Stimulated activated naive CD8-positive, alpha-beta T cell treated with anti-CD3 and anti-CD28 coated beads, Interleukin-15, amount 100 ng/mL, for 72 hours (primary cell): ENCODE results near the gene RNF213.
A peak's percentile ranks its signal among the peaks of the same experiment; 100 is the strongest.

ENCODE experiments used
- ATAC-seq: fragments of 150-1000 bp; cut with Tn5 transposase; 2 replicates; pipeline ENCODE4 v1.10.0; 2021; ENCODE audit warnings: mild to moderate bottlenecking, moderate library complexity
- DNase-seq, 2 donors: peaks; one replicate each; pipeline ENCODE4 v3.0.0; 2021 to 2022
- H3K27ac Mint-ChIP-seq, 2 donors: one replicate each; pipeline ENCODE4 v1.8.0; 2022; ENCODE audit warnings: mild to moderate bottlenecking in 2 of 2, mixed read lengths in 2 of 2, moderate library complexity in 2 of 2
- H3K27me3 Mint-ChIP-seq: one replicate; pipeline ENCODE4 v1.8.0; 2022; ENCODE audit warnings: mixed read lengths
- H3K4me1 Mint-ChIP-seq: one replicate; pipeline ENCODE4 v1.8.0; 2022; ENCODE audit warnings: mild to moderate bottlenecking, mixed read lengths
- H3K4me3 Mint-ChIP-seq, 2 donors: one replicate each; pipeline ENCODE4 v1.8.0; 2022; ENCODE audit warnings: mild to moderate bottlenecking in 2 of 2, mixed read lengths in 2 of 2, moderate library complexity in 1 of 2
- H3K9me3 Mint-ChIP-seq, 2 donors: one replicate each; pipeline ENCODE4 v1.8.0; 2022; ENCODE audit warnings: mixed read lengths in 2 of 2

The RNF213 gene

GRCh38 chr17:80221351-80222105 lies 39.1 kb upstream of the RNF213 start:
- peak overlapping the region in 1 of 2 donors; percentile 58 for H3K27ac Mint-ChIP-seq
- peaks cover 43% of the 10 kb centered on the region for H3K4me1 Mint-ChIP-seq
- ATAC-seq (no peak), DNase-seq (no peak)
- no peaks in the 10 kb centered on the region for H3K9me3 Mint-ChIP-seq
- H3K27me3 Mint-ChIP-seq: no peaks in the 10 kb centered on the region
- H3K4me3 Mint-ChIP-seq: peak overlapping the region; percentile 67 to 69

- Mint-ChIP-seq H3K27ac (peak overlapping the region in 1 of 2 donors; percentile 79), H3K4me1 (peaks cover 39% of the 10 kb centered on the region), H3K9me3 (no peaks in the 10 kb centered on the region), H3K27me3 (no peaks in the 10 kb centered on the region), H3K4me3 (peak overlapping the region in 1 of 2 donors; percentile 14)
- no peak for DNase-seq
- ATAC-seq: no peak
These were observed 38.1 kb upstream of the RNF213 start for GRCh38 chr17:80222376-80223141.

GRCh38 chr17:80223142-80223815 lies 37.4 kb upstream of the RNF213 start:
- Mint-ChIP-seq H3K4me3 (no peak overlapping the region), H3K27ac (no peak overlapping the region), H3K9me3 (no peaks in the 10 kb centered on the region), H3K27me3 (no peaks in the 10 kb centered on the region), H3K4me1 (peaks cover 36% of the 10 kb centered on the region)
- ATAC-seq: no peak
- DNase-seq: no peak

DNA sequence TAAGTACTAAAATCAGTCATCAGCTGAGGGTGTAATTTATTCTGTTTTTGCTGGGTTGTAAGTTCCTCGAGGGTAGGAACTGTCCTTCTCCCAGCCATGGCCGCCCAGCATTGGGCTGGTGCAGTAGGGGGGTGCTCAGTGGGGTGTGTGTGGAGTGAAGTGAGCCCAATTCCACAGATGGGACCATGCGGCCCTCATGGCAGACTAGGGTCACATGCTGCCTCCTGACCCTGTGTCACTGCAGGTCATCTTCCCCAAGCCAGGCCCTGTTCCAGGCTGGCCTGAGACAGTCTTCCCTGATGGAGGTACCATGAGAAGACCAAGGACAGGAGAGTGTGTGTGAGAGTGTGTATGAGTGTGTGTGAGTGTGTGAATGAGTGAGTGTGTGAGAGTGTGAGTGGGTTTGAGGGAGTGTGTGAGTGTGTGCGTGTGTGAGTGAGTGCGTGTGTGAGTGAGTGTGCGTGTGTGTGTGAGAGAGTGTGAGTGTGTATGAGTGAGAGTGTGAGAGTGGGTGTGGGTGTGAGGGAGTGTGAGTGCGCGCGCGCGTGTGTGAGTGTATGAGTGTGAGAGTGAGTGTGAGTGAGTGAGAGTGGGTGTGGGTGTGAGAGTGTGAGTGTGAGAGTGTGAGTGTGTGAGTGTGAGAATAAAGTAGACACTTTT lies 36.7 kb upstream of the RNF213 start:
- Mint-ChIP-seq H3K4me3 (no peak overlapping the region), H3K4me1 (peaks cover 29% of the 10 kb centered on the region), H3K27me3 (no peaks in the 10 kb centered on the region), H3K27ac (peak overlapping the region in 1 of 2 donors; percentile 8), H3K9me3 (no peaks in the 10 kb centered on the region)
- ATAC-seq (no peak), DNase-seq (no peak)

GRCh38 chr17:80224683-80225082 lies 36.0 kb upstream of the RNF213 start:
- H3K27ac Mint-ChIP-seq: no peak overlapping the region
- no peak overlapping the region for H3K4me3 Mint-ChIP-seq
- no peak for ATAC-seq
- H3K4me1 Mint-ChIP-seq: peaks cover 22% of the 10 kb centered on the region
- DNase-seq: no peak
- H3K9me3 Mint-ChIP-seq: no peaks in the 10 kb centered on the region
- no peaks in the 10 kb centered on the region for H3K27me3 Mint-ChIP-seq

GRCh38 chr17:80225230-80225629 lies 35.4 kb upstream of the RNF213 start:
- H3K27me3 Mint-ChIP-seq: no peaks in the 10 kb centered on the region
- peaks cover 18% of the 10 kb centered on the region for H3K4me1 Mint-ChIP-seq

DNA sequence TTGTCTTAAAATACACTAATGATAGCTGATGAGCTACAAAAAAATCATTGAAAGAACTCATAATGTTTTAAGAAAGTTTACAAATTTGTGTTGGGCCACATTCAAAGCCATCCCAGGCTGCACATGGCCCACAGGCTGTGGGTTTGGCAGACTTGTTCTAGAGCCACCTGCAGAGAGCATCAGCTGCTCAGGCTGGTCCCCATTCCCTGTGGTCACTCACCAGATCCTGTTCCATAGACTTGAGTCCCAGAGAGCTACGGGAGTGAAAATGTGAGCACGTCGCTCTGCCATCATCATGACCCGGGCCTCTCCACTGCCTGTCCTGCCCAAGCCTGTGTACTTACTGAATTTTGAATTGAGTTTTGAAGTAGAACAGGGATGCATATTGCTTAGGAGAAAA lies 33.5 kb upstream of the RNF213 start:
- DNase-seq (no peak), ATAC-seq (no peak)
- Mint-ChIP-seq H3K4me3 (no peak overlapping the region), H3K27me3 (no peaks in the 10 kb centered on the region), H3K9me3 (peaks cover 6 to 8% of the 10 kb centered on the region in 2 donors), H3K27ac (peak overlapping the region in 1 of 2 donors; percentile 37), H3K4me1 (peaks cover 13% of the 10 kb centered on the region)

More at GRCh38 chr17:80225230-80225629, 35.4 kb upstream of the RNF213 start:
- H3K27ac Mint-ChIP-seq: no peak overlapping the region
- H3K4me3 Mint-ChIP-seq: no peak overlapping the region
- ATAC-seq: no peak
- H3K9me3 Mint-ChIP-seq: no peaks in the 10 kb centered on the region
- DNase-seq: no peak

DNA sequence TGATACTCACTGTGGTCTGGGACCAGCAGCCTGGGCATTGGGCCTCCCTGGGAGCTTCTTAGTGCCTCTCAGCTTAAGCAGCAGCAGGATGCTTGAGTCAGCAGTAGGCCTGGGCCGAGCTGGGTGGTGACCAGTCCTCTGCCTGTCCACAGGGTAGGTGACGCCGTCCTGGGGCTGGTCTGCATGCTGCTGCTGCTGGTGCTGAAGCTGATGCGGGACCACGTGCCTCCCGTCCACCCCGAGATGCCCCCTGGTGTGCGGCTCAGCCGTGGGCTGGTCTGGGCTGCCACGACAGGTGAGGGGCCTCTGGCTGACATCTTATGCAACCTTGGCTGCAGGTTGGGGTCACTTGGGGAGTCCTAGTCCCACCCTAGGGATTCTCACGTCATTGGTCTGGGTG lies 33.0 kb upstream of the RNF213 start:
- peaks cover 13% of the 10 kb centered on the region for H3K4me1 Mint-ChIP-seq
- DNase-seq (no peak), ATAC-seq (no peak)
- peak overlapping the region in 1 of 2 donors; percentile 37 for H3K27ac Mint-ChIP-seq
- no peaks in the 10 kb centered on the region for H3K27me3 Mint-ChIP-seq
- H3K4me3 Mint-ChIP-seq: no peak overlapping the region
- H3K9me3 Mint-ChIP-seq: peaks cover 10 to 13% of the 10 kb centered on the region in 2 donors

DNA sequence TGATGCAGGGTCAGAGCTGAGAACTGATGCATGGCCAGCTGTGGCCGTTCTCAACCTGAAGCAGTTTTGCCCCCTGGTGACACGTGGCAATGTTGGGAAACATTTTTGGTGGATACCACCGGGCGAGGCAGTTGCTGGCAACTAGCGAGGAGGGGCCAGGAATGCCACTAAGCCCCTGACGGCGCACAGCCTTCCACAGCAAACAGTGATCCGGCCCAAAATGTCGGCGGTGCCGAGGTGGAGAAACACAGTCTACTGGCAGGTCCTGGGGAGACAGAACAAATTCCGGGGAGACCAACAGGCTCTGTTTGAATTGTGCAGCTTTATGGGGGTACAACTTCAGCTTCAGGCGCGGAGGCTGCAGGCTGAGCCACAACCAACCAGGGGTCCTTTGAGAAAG lies 32.2 kb upstream of the RNF213 start:
- ATAC-seq (no peak), DNase-seq (no peak)
- Mint-ChIP-seq H3K4me1 (peaks cover 7% of the 10 kb centered on the region), H3K9me3 (peaks cover 11 to 16% of the 10 kb centered on the region in 2 donors), H3K4me3 (no peak overlapping the region), H3K27ac (peak overlapping the region in 1 of 2 donors; percentile 50), H3K27me3 (no peaks in the 10 kb centered on the region)

DNA sequence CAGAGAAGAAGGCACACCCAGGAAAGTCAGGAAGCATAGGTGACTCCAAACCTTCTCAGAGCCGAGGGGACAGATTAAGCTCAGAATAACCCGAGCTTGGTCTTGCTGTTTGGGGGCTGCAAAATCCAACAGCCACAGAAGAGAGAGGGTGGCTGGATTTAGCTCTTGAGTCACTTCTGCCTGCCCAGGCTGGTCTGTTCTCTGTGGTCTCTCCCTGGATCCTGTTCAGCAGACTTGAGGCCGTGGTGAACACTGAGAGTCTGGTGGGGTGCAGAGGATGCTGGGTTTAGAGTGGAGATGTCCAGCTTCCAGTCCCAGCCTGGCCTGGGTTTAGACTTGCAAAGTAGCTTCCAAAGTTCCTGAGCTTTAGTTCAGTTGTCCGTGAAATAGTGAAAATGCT lies 31.6 kb upstream of the RNF213 start:
- ATAC-seq (no peak), DNase-seq (no peak)
- no peaks in the 10 kb centered on the region for H3K27me3 Mint-ChIP-seq
- peaks cover 4% of the 10 kb centered on the region for H3K4me1 Mint-ChIP-seq
- peaks cover 11 to 17% of the 10 kb centered on the region in 2 donors for H3K9me3 Mint-ChIP-seq
- H3K4me3 Mint-ChIP-seq: no peak overlapping the region
- peak overlapping the region in 1 of 2 donors; percentile 33 for H3K27ac Mint-ChIP-seq

GRCh38 chr17:80232438-80232837 lies 28.2 kb upstream of the RNF213 start:
- Mint-ChIP-seq H3K27ac (no peak overlapping the region), H3K9me3 (peaks cover 11 to 23% of the 10 kb centered on the region in 2 donors), H3K4me3 (no peak overlapping the region), H3K27me3 (no peaks in the 10 kb centered on the region), H3K4me1 (no peaks in the 10 kb centered on the region)
- no peak for DNase-seq
- ATAC-seq: no peak

DNA sequence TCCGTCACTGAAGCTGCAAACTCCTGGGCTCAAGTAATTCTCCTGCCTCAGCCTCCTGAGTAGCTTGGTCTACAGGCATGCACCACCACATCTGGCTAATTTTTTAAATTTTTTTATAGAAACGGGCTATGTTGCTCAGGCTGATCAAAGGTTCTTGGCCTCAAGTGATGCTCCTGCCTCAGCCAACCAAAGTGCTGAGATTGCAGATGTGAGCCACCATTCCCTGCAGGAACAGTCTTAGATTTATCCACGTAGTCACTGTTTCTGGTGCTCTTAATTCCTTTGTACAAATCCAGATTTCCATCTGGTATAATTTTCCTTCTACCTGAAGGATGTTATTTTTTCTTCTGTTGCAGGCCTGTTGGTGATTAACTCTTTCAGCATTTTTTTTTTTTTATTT lies 27.4 kb upstream of the RNF213 start:
- Mint-ChIP-seq H3K9me3 (peaks cover 11 to 23% of the 10 kb centered on the region in 2 donors), H3K4me3 (no peak overlapping the region), H3K4me1 (no peaks in the 10 kb centered on the region), H3K27ac (no peak overlapping the region), H3K27me3 (no peaks in the 10 kb centered on the region)
- no peak for DNase-seq
- ATAC-seq: no peak

- no peaks in the 10 kb centered on the region for H3K4me1 Mint-ChIP-seq
- ATAC-seq (no peak), DNase-seq (no peak)
- no peak overlapping the region for H3K4me3 Mint-ChIP-seq
- H3K27me3 Mint-ChIP-seq: no peaks in the 10 kb centered on the region
- H3K27ac Mint-ChIP-seq: no peak overlapping the region
- peaks cover 5 to 17% of the 10 kb centered on the region in 2 donors for H3K9me3 Mint-ChIP-seq
These were observed 23.7 kb upstream of the RNF213 start for GRCh38 chr17:80236911-80237310.

GRCh38 chr17:80237386-80237785 lies 23.3 kb upstream of the RNF213 start:
- Mint-ChIP-seq H3K27ac (no peak overlapping the region), H3K9me3 (peaks cover 4 to 13% of the 10 kb centered on the region in 2 donors), H3K4me1 (no peaks in the 10 kb centered on the region), H3K27me3 (no peaks in the 10 kb centered on the region), H3K4me3 (no peak overlapping the region)
- DNase-seq (no peak), ATAC-seq (no peak)

- Mint-ChIP-seq H3K4me1 (no peaks in the 10 kb centered on the region), H3K4me3 (no peak overlapping the region), H3K9me3 (no peaks in the 10 kb centered on the region), H3K27me3 (no peaks in the 10 kb centered on the region), H3K27ac (no peak overlapping the region)
- ATAC-seq (no peak), DNase-seq (no peak)
These were observed 18.1 kb upstream of the RNF213 start for GRCh38 chr17:80242505-80242904.
